ENCODE results near the gene L3MBTL4.

DNA sequence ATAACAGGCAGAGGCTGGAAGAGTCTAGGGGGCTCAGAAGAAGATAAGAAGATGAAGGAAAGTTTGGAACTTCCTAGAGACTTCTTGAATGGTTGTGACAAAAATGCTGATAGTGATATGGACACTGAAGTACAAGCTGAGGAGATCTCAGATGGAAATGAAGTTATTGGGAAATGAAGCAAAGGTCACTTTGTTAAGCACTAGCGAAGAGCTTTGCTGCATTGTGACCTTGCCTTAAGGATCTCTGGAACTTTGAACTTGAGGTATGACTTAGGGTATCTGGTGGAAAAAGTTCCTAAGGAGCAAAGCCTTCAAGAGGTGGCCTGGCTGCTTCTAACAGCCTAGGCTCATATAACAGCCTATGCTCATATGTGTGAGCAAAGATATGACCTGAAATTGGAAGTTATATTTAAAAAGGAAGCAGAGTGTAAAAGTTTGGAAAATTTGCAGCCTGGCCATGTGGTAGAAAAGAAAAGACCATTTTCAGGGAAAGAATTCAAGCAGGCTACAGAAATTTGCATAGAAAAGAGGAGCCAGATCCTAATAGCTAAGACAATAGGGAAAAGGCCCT lies 91.3 kb downstream of the L3MBTL4 start:
- TF ChIP-seq CTCF (IDR thresholded peaks at IDR 0.05) (no peak), POLR2A (IDR thresholded peaks at IDR 0.05) (no peak)

All from heart left ventricle (tissue), 13 donors.